GM21360 (cell line): ENCODE data around the gene UCP1.
A peak's percentile ranks its signal among the peaks of the same experiment; 100 is the strongest.
"Not testable (repeated sequence)": the region's sequence is repeated elsewhere in the genome, so short reads cannot be mapped to it uniquely, and the experiment has no call there.

Experiments
- ATAC-seq: cut with Tn5 transposase; IDR thresholded peaks from one replicate; pipeline ENCODE4 v1.9.1; 2021; ENCODE audit warnings: mild to moderate bottlenecking, moderate library complexity; ENCODE audit not compliant: unreplicated experiment

The UCP1 gene

GRCh38 chr4:140556372-140557085, 12.2 kb downstream of the UCP1 start:
- peak; percentile 100 for ATAC-seq

GRCh38 chr4:140533951-140534480, 34.7 kb downstream of the UCP1 start:
- no peak for ATAC-seq

GRCh38 chr4:140529434-140529833, 39.3 kb downstream of the UCP1 start:
- no peak for ATAC-seq

GRCh38 chr4:140523857-140524742, 44.7 kb downstream of the UCP1 start, which contains the start of gene ELMOD2:
TSS of gene ELMOD2 (plus strand) at chr4:140524168. CDS start at chr4:140525429, 1,261 bp downstream.
- peak; percentile 100 for ATAC-seq

GRCh38 chr4:140523370-140523856, 45.3 kb downstream of the UCP1 start:
- peak; percentile 4 for ATAC-seq

GRCh38 chr4:140515423-140515822, 53.3 kb downstream of the UCP1 start:
- ATAC-seq: no peak

GRCh38 chr4:140513765-140514164, 55.0 kb downstream of the UCP1 start:
- ATAC-seq: not testable (repeated sequence)
